Kidney capillary endothelial cell (primary cell): Measurements from ENCODE around the gene SPRY4.
"Not testable (repeated sequence)": the region's sequence is repeated elsewhere in the genome, so short reads cannot be mapped to it uniquely, and the experiment has no call there.

Experiments used
- DNase-seq: peaks from one replicate; pipeline ENCODE4 v3.0.0-alpha.2; 2018; ENCODE audit warnings: low spot score

SPRY4 gene

DNA sequence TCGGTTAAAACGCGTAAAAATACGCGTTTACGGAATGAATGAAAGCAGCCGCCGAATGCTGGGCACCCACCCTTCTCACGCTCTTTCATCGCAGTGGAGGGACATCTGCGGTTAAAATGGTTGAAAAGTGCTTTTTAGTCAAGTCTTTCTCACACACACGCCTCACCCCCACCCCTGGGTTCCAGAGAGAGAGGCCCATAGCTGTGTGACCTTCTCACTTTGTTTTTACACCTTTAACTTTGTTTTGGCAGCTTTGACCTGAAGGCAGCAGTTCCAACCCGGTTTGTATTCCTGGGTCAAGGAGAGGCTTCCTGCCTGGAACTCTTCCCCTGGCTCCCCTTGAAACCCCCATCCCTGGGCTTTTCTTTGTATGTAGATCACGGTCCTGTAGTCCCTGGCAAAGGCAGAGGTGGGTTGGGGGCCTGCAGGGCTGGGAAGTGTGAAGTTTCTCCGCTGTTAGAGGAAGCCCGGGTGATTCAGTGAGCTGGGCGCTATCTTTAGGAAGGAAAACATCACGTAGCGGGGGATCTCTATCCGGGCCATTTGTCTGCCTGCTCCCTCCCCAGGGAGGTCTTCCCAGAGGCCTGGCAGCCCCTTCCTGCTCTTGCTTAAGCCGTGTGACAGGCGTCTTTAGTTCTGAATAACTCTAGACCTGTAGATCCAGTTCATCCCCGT, 29.6 kb downstream of the SPRY4 start:
- DNase-seq = peak; percentile 97

DNA sequence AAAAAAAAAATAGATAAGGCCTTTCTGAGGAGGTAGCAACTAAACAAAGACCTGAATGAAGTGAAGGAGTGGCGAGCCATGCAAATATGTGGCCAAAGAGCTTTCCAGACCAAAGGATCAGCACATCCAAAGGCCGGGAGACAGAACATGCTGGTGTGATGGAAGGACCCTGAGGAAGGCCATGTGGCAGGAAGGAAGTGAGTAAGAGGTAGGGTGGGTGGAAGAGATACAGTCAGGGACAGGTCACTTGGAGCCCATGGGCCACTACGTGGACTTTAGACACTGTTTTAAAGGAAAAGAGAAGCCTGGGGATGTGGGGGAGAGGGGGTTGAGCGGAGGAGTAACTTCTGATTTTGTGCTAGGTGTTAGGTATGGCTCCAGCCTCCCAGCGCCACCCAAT, 31.3 kb downstream of the SPRY4 start:
- DNase-seq = peak; percentile 96

- no peak for DNase-seq
These were observed 32.0 kb downstream of the SPRY4 start for GRCh38 chr5:142292808-142293207.

GRCh38 chr5:142292249-142292648, 32.6 kb downstream of the SPRY4 start:
- no peak for DNase-seq

DNA sequence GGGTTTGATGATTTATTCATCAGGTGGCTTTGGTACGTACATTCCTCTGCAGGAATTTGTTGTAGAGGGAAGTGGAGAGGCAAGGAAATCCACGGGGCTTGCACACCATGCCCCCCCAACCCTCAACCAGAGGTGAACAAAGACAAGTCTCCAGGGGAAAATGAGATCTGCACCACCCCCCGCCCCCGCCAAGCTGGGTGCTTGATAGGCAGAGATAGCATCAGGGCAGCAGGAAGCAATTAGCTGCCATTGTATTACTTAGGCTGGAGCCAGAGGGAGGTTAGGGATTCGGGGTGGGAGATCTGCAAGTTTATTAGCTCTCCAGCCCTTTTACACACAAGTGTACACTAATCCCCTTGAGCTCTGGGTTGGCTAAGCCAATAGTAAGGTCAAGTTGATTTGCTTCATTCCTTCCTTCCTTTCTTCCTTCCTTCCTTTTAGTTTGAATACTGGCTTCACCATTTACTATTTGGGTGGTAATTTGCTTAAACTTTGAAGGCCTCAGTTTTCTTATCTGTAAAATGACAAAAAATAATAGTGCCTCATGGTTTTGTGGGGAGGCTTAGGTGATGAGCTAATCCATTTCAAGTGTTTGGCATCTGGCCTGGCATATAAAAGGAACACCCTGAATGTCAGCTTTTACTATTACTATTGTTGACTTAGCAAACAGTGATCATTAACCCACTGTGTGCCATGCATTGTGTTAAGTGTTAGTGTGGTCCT, 34.1 kb downstream of the SPRY4 start:
- no peak for DNase-seq

GRCh38 chr5:142289708-142290576, 34.9 kb downstream of the SPRY4 start:
- DNase-seq = no peak

GRCh38 chr5:142287973-142288313, 36.9 kb downstream of the SPRY4 start:
- no peak for DNase-seq

DNA sequence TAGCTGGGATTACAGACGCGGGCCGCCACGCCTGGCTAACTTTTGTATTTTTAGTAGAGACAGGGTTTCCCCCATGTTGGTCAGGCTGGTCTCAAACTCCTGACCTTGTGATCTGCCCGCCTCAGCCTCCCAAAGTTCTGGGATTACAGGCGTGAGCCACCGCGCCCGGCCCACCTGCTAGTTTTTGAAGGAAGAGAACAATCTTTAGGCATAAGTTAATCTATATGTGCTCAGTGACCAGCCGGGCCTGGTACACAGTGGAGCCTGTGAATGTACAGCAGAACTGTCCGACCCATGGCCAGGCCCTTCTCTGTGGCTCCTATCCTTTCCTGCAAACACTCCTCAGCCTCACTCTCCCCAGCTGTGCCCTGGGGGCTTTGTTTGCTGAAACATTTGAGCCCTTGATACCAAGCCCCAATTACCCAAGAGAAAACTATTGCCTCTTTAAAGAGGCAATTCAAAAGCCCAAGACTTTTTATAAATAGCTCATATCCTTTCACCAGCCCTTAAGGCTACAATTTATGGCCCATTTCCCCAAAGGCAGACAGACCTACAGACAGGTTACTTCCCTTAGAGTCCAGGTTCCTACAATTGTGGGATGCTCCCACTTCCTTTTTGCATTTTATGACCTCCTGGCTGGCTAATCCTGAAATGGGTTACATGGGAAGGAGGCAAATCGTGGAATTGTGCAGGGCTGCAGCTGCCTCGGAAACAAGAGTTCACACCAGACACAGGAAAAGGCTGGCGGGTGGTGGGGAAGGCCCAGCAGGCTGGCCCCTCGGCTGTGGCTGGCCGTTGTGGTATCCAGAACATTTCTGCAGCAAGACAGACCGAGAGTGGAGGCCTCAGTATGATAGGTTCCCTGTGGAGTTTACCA, 37.5 kb downstream of the SPRY4 start:
- DNase-seq = peak; percentile 95

DNA sequence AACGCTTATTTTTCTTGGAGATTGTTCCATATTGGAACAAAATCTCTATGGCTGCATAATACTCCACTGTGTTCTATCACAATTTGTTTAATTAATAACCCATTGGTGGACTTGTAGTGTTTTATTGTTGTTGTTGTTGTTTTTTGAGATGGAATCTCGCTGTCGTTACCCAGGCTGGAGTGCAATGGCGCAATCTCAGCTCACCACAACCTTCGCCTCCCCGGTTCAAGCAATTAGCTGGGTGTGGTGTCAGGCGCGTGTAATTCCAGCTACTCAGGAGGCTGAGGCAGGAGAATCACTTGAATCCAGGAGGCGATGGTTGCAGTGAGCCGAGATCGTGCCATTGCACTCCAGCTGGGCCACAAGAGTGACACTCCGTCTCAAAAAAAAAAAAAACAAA, 38.7 kb downstream of the SPRY4 start:
- no peak for DNase-seq

GRCh38 chr5:142283304-142283703, 41.5 kb downstream of the SPRY4 start:
- no peak for DNase-seq

- DNase-seq = no peak
These were observed 42.9 kb downstream of the SPRY4 start for GRCh38 chr5:142281966-142282365.

DNA sequence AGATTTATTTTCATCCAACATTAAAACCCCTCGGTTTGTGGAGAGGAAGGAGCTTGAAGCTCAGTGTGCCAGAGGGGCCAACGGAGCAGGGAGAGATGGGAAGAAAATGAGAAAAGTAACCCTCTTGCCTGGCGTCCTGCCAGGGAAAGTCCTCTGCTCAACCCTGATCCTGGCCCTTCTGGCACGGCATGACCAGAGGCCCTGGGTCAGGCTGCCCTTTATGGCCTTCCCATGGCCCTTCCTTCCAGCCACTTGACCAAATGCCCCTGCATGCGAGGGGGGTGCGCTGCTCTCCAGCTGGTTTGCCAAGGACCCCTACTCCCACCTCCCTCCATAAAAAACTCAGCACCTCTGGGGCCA, 43.8 kb downstream of the SPRY4 start:
- peak; percentile 50 for DNase-seq

- DNase-seq = peak; percentile 91
These were observed 44.5 kb downstream of the SPRY4 start for GRCh38 chr5:142280066-142281007.

GRCh38 chr5:142278627-142279026, 46.2 kb downstream of the SPRY4 start:
- DNase-seq = no peak

DNA sequence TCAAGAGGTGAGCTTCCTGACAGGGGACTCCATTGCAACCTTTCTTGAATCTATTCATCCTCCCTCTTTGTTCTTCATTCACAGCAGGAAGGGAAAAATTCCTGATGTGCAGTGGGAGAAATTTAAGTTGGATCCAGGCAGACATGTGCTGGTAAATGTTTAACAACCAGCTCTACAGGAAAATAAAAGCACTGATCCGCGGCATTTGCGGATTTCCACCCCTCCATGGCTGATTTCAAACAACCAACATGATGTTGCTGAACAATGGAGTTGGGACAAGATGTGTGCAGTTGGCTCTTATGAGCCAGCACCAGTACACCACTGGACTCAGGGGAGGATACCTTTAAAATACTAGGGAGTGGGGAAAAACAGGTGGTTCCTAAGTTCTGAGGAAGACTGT, 47.0 kb downstream of the SPRY4 start:
- no peak for DNase-seq

- no peak for DNase-seq
These were observed 48.3 kb downstream of the SPRY4 start for GRCh38 chr5:142276517-142276916.

- no peak for DNase-seq
These were observed 49.3 kb downstream of the SPRY4 start for GRCh38 chr5:142275496-142275895.

DNA sequence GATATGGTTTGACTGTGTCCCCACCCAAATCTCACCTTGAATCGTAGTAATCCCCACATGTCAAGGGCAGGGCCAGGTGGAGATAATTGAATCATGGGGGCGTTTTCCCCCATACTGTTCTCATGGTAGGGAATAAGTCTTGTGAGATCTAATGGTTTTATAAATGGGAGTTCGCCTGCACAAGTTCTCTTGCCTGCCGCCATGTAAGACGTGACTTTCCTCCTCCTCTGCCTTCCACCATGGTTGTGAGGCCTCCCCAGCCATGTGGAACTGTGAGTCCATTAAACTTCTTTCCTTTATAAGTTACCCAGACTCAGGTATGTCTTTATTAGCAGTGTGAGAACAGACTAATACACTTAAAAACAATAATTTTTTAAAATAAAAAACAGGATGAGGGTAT, 52.2 kb downstream of the SPRY4 start:
- not testable (repeated sequence) for DNase-seq

DNA sequence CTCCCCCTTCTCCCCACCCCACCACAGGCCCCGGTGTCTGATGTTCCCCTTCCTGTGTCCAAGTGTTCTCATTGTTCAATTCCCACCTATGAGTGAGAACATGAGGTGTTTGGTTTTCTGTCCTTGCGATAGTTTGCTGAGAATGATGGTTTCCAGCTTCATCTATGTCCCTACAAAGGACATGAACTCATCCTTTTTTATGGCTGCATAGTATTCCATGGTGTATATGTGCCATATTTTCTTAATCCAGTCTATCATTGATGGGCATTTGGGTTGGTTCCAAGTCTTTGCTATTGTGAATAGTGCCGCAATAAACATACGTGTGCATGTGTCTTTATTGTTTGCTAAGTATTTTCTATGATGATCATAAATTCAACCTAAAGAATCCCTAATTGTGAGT, 60.7 kb downstream of the SPRY4 start:
- not testable (repeated sequence) for DNase-seq

DNA sequence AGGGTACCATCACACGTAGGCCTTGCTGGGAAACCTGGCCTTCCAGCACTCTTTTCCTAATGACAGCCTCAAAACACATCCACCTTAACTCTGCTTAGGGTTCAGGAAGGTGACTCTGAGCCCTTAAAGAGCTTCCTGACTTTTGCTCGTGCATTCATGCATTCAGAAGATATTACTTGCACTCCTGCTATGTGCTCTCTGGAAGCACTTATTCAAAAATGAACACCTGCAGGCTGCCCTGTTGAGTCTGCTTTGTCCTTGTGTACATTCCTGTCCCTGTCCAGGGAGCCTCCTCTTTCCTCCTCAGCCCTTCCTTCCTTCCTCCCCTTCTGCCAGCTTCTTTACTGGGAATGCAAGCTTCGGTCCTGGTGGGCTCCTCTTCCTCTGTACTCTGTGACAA, 61.5 kb downstream of the SPRY4 start:
- no peak for DNase-seq

DNA sequence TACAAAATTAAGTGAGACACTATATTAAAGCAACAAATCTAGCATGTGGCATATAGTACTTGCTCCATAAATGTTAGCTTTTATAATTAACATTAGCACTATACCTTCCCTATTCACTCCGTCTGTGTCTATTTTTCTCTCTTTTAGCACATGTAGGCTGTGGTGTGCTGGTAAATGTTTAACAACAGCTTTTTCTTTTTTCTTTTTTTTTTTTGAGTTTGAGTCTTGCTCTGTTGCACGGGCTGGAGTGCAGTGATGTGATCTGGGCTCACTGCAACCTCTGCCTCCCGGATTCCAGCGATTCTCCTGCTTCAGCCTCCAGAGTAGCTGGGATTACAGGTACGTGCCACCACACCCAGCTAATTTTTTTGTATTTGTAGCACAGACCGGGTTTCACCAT, 62.1 kb downstream of the SPRY4 start:
- no peak for DNase-seq
